HG02798 (cell line): ENCODE results near the gene EHHADH.
"Not testable (repeated sequence)": the region's sequence is repeated elsewhere in the genome, so short reads cannot be mapped to it uniquely, and the experiment has no call there.

Source experiments
- ATAC-seq: cut with Tn5 transposase; IDR thresholded peaks from one replicate; pipeline ENCODE4 v1.9.1; 2021; ENCODE audit warnings: mild to moderate bottlenecking; ENCODE audit not compliant: unreplicated experiment, poor library complexity

Gene EHHADH

GRCh38 chr3:185254799-185255198 lies 950 bp upstream of the EHHADH start:
- ATAC-seq = no peak

GRCh38 chr3:185253133-185253532 lies 716 bp downstream of the EHHADH start:
- not testable (repeated sequence) for ATAC-seq

- ATAC-seq = no peak
These were observed 2.6 kb downstream of the EHHADH start for GRCh38 chr3:185251272-185251671.

GRCh38 chr3:185250653-185251052 lies 3.2 kb downstream of the EHHADH start:
- ATAC-seq = no peak

- no peak for ATAC-seq
These were observed 3.6 kb downstream of the EHHADH start for GRCh38 chr3:185250247-185250646.

GRCh38 chr3:185242642-185243041 lies 11.2 kb downstream of the EHHADH start:
- no peak for ATAC-seq

GRCh38 chr3:185236969-185237368 lies 16.9 kb downstream of the EHHADH start:
- no peak for ATAC-seq

GRCh38 chr3:185233328-185233727 lies 20.5 kb downstream of the EHHADH start:
- no peak for ATAC-seq

- ATAC-seq = not testable (repeated sequence)
These were observed 27.3 kb downstream of the EHHADH start for GRCh38 chr3:185226526-185226925.

- no peak for ATAC-seq
These were observed 28.3 kb downstream of the EHHADH start for GRCh38 chr3:185225523-185225922.

- ATAC-seq = no peak
These were observed 28.8 kb downstream of the EHHADH start for GRCh38 chr3:185225080-185225479.

- ATAC-seq = no peak
These were observed 32.6 kb downstream of the EHHADH start for GRCh38 chr3:185221203-185221602.

GRCh38 chr3:185216607-185216958 lies 37.3 kb downstream of the EHHADH start:
- no peak for ATAC-seq

- no peak for ATAC-seq
These were observed 37.8 kb downstream of the EHHADH start for GRCh38 chr3:185215873-185216606.

- ATAC-seq = no peak
These were observed 41.3 kb downstream of the EHHADH start for GRCh38 chr3:185212559-185212958.

- ATAC-seq = no peak
These were observed 41.8 kb downstream of the EHHADH start for GRCh38 chr3:185212086-185212485.

GRCh38 chr3:185210621-185211142 lies 43.2 kb downstream of the EHHADH start:
- no peak for ATAC-seq

- no peak for ATAC-seq
These were observed 45.0 kb downstream of the EHHADH start for GRCh38 chr3:185208823-185209222.

- peak; percentile 96 for ATAC-seq
These were observed 45.7 kb downstream of the EHHADH start for GRCh38 chr3:185207931-185208746.

GRCh38 chr3:185207481-185207880 lies 46.4 kb downstream of the EHHADH start:
- ATAC-seq = no peak

- no peak for ATAC-seq
These were observed 48.0 kb downstream of the EHHADH start for GRCh38 chr3:185205865-185206264.
